Neural cell (in vitro differentiated cells): ENCODE data around the gene INPP5A. TPM values are rescaled to one million over a fixed set of nuclear protein-coding genes. Genes with fewer than 3 reads are reported as not detected.
"Not testable (repeated sequence)": the region's sequence is repeated elsewhere in the genome, so short reads cannot be mapped to it uniquely, and the experiment has no call there.

Experiments
- H2AFZ ChIP-seq: fragments of 200-600, 300-800 bp; sonication (generic), shearing (Covaris generic); 2 replicates; pipeline ENCODE4 v1.6.0; 2014; ENCODE audit warnings: low read depth, mild to moderate bottlenecking, antibody characterized with exemption, low read length, moderate library complexity
- H3F3A ChIP-seq: fragments of 200-600 bp; shearing (Covaris generic); 2 replicates; pipeline ENCODE4 v1.6.1; 2016; ENCODE audit warnings: mild to moderate bottlenecking, moderate library complexity, mixed read lengths, antibody characterized with exemption, low read length; ENCODE audit not compliant: insufficient read depth, poor library complexity, severe bottlenecking
- H3K27ac ChIP-seq: fragments of 200-600, 300-800 bp; sonication (generic), shearing (Covaris generic); 2 replicates; pipeline ENCODE4 v1.5.1; 2014; ENCODE audit warnings: mild to moderate bottlenecking, low read length, moderate library complexity
- H3K27me3 ChIP-seq: fragments of 300-800, 200-600 bp; sonication (generic), shearing (Covaris generic); 2 replicates; pipeline ENCODE4 v1.6.0; 2014; ENCODE audit warnings: mild to moderate bottlenecking, low read depth, low read length, moderate library complexity; ENCODE audit not compliant: insufficient read depth
- H3K36me3 ChIP-seq: fragments of 300-800, 200-600 bp; sonication (generic), shearing (Covaris generic); 2 replicates; pipeline ENCODE4 v1.5.1; 2014; ENCODE audit warnings: mild to moderate bottlenecking, antibody characterized with exemption, low read length, moderate library complexity; ENCODE audit not compliant: insufficient read depth
- H3K4me2 ChIP-seq: fragments of 300-800, 200-600 bp; sonication (generic), shearing (Covaris generic); 2 replicates; pipeline ENCODE4 v1.6.0; 2014; ENCODE audit warnings: mild to moderate bottlenecking, low read length
- H3K4me3 ChIP-seq: fragments of 300-800, 200-600 bp; sonication (generic), shearing (Covaris generic); 2 replicates; pipeline ENCODE4 v1.5.1; 2014; ENCODE audit warnings: mild to moderate bottlenecking, low read length, moderate library complexity
- H3K79me2 ChIP-seq: fragments of 200-600 bp; shearing (Covaris generic); replicated peaks from 2 replicates; pipeline ENCODE4 v1.6.0; 2014; ENCODE audit warnings: mild to moderate bottlenecking, low read length, moderate library complexity; ENCODE audit not compliant: insufficient read depth
- H3K9ac ChIP-seq: fragments of 300-800, 200-600 bp; sonication (generic), shearing (Covaris generic); 2 replicates; pipeline ENCODE4 v1.6.1; 2016; ENCODE audit warnings: mild to moderate bottlenecking, low read length, mixed read lengths
- H3K9me2 ChIP-seq: fragments of 200-600 bp; shearing (Covaris generic); 2 replicates; pipeline ENCODE4 v1.6.1; 2016; ENCODE audit warnings: mild to moderate bottlenecking, low read length, mixed read lengths; ENCODE audit not compliant: insufficient read depth
- H3K9me3 ChIP-seq: fragments of 200-600, 300-800 bp; sonication (generic), shearing (Covaris generic); 2 replicates; pipeline ENCODE4 v1.6.1; 2016; ENCODE audit warnings: mild to moderate bottlenecking, mixed run types, low read length, moderate library complexity, mixed read lengths
- H4K20me1 ChIP-seq: fragments of 200-600 bp; shearing (Covaris generic); 2 replicates; pipeline ENCODE4 v1.6.1; 2016; ENCODE audit warnings: mild to moderate bottlenecking, mixed run types; ENCODE audit not compliant: insufficient read depth
- CTCF ChIP-seq: fragments of 450-650 bp; IDR thresholded peaks from 2 replicates; pipeline ENCODE4 v1.5.1; 2014; ENCODE audit warnings: antibody characterized with exemption, mild to moderate bottlenecking, moderate library complexity; ENCODE audit not compliant: poor library complexity, severe bottlenecking
- EP300 ChIP-seq: fragments of 450-650 bp; conservative IDR thresholded peaks from 2 replicates; pipeline ENCODE4 v1.6.1; 2014; ENCODE audit warnings: antibody characterized with exemption, mild to moderate bottlenecking, moderate library complexity; ENCODE audit not compliant: poor library complexity, severe bottlenecking
- EZH2 ChIP-seq: fragments of 200-600, 300-800 bp; shearing (Covaris generic), sonication (generic); IDR thresholded peaks from 2 replicates; pipeline ENCODE4 v1.6.1; 2014; ENCODE audit warnings: antibody characterized with exemption, low read length, borderline replicate concordance, mild to moderate bottlenecking; ENCODE audit not compliant: insufficient read depth, poor library complexity, severe bottlenecking
- MXI1 ChIP-seq: fragments of 450-650 bp; conservative IDR thresholded peaks from 2 replicates; pipeline ENCODE4 v1.6.1; 2014; ENCODE audit warnings: antibody characterized with exemption, mild to moderate bottlenecking; ENCODE audit not compliant: poor library complexity, severe bottlenecking
- POLR2AphosphoS5 ChIP-seq: IDR thresholded peaks from 2 replicates; pipeline ENCODE4 v1.6.1; 2012
- RAD21 ChIP-seq: fragments of 450-650 bp; conservative IDR thresholded peaks from 2 replicates; pipeline ENCODE4 v1.6.1; 2014; ENCODE audit warnings: antibody characterized with exemption, mild to moderate bottlenecking, moderate library complexity
- REST ChIP-seq: IDR thresholded peaks from 2 replicates; pipeline ENCODE4 v1.6.1; 2012; ENCODE audit warnings: borderline replicate concordance
- SMC3 ChIP-seq: fragments of 450-650 bp; conservative IDR thresholded peaks from 2 replicates; pipeline ENCODE4 v1.6.1; 2014; ENCODE audit warnings: antibody characterized with exemption, mild to moderate bottlenecking, moderate library complexity; ENCODE audit not compliant: poor library complexity
- TAF1 ChIP-seq: IDR thresholded peaks from 2 replicates; pipeline ENCODE4 v1.6.1; 2012; ENCODE audit warnings: low read depth
- polyA plus RNA-seq: library from polyadenylated mRNA; depleted of rRNA; stranded (reverse); fragments of >200 nt; gene quantifications from 2 replicates; pipeline ENCODE4 v1.2.3, GENCODE V29; 2014

The INPP5A gene
- polyA plus RNA-seq, 1 donor from 2014 or later: 48.8 TPM

- not testable (repeated sequence) for H3K9ac ChIP-seq, H3K4me3 ChIP-seq, H3K9me2 ChIP-seq, H3K9me3 ChIP-seq, H2AFZ ChIP-seq, H3K4me2 ChIP-seq, H3K36me3 ChIP-seq, H4K20me1 ChIP-seq, H3F3A ChIP-seq, H3K27ac ChIP-seq, H3K79me2 ChIP-seq, H3K27me3 ChIP-seq
Measured at GRCh38 chr10:132673746-132674145, 136.2 kb downstream of the INPP5A start.

GRCh38 chr10:132674311-132674710 is 136.7 kb downstream of the INPP5A start:
- Histone ChIP-seq H4K20me1 (no peaks in the 10 kb centered on the region), H3K4me2 (no peak overlapping the region), H3K79me2 (no peaks in the 10 kb centered on the region)

More at GRCh38 chr10:132674311-132674710, 136.7 kb downstream of the INPP5A start:
- TF ChIP-seq REST (no peak), MXI1 (no peak), RAD21 (no peak), TAF1 (no peak), POLR2AphosphoS5 (no peak), EP300 (no peak), SMC3 (no peak), CTCF (no peak), EZH2 (no peak)
- Histone ChIP-seq H3F3A (no peaks in the 10 kb centered on the region), H2AFZ (no peak overlapping the region), H3K9me3 (no peaks in the 10 kb centered on the region), H3K27ac (no peak overlapping the region), H3K36me3 (no peaks in the 10 kb centered on the region), H3K9ac (no peak overlapping the region), H3K27me3 (no peaks in the 10 kb centered on the region), H3K4me3 (no peak overlapping the region), H3K9me2 (no peaks in the 10 kb centered on the region)
